SK-N-SH treated with all-trans-retinoic acid at 6 μM for 48 hours (cell line): ENCODE measurements around the gene TMEM184A.

ENCODE experiments used
- OSR1 ChIP-seq: fragments of 250-450 bp; sonication (Bioruptor Pico); IDR thresholded peaks from 2 replicates; pipeline ENCODE4 v1.8.0; 2022; ENCODE audit warnings: moderate library complexity, mild to moderate bottlenecking, inconsistent platforms
- PATZ1 ChIP-seq: fragments of 250-450 bp; sonication (Bioruptor Pico); IDR thresholded peaks from 2 replicates; pipeline ENCODE4 v1.8.0; 2020; ENCODE audit warnings: mild to moderate bottlenecking, moderate library complexity, borderline replicate concordance
- TOX ChIP-seq: fragments of 250-450 bp; sonication (Bioruptor Pico); IDR thresholded peaks from 2 replicates; pipeline ENCODE4 v1.8.0; 2021; ENCODE audit warnings: mild to moderate bottlenecking, moderate library complexity, borderline replicate concordance
- TSHZ2 ChIP-seq: fragments of 250-450 bp; sonication (Bioruptor Pico); IDR thresholded peaks from 2 replicates; pipeline ENCODE4 v1.5.0; 2020; ENCODE audit warnings: mild to moderate bottlenecking, moderate library complexity
- ZC3H10 ChIP-seq: fragments of 250-450 bp; sonication (Bioruptor Pico); IDR thresholded peaks from 2 replicates; pipeline ENCODE4 v1.5.1; 2021; ENCODE audit warnings: mild to moderate bottlenecking, moderate library complexity
- ZNF565 ChIP-seq: fragments of 450-650 bp; formaldehyde crosslinking; conservative IDR thresholded peaks from 2 replicates; pipeline ENCODE4 v1.5.0; 2020; ENCODE audit warnings: low read depth, mild to moderate bottlenecking, moderate library complexity

- no peak for TF ChIP-seq ZNF565 (CRISPR knock-in tag)
- TF ChIP-seq OSR1: no peak
- no peak for TF ChIP-seq ZC3H10
- TF ChIP-seq TOX (CRISPR knock-in tag): no peak
- no peak for TF ChIP-seq TSHZ2
- no peak for TF ChIP-seq PATZ1
Observed at GRCh38 chr7:1601956-1602355, 46.0 kb upstream of the TMEM184A start.
